SK-N-MC (cell line): ENCODE data around the gene DAB1.

ENCODE experiments used
- DNase-seq: peaks from one replicate; pipeline ENCODE4 v3.0.0-alpha.2; 2011; ENCODE audit warnings: low read depth, low spot score
- H3K27ac ChIP-seq: fragments of 200-600 bp; sonication (generic); 2 replicates; pipeline ENCODE4 v1.5.1; 2016; ENCODE audit warnings: mixed run types
- H3K36me3 ChIP-seq: fragments of 200-600 bp; sonication (generic); 2 replicates; pipeline ENCODE4 v1.6.1; 2017; ENCODE audit warnings: antibody characterized with exemption, low read length, mixed read lengths; ENCODE audit not compliant: insufficient read depth
- H3K4me3 ChIP-seq: fragments of 200-600 bp; sonication (generic); 2 replicates; pipeline ENCODE4 v1.5.1; 2016
- H3K9ac ChIP-seq: fragments of 200-600 bp; sonication (generic); 2 replicates; pipeline ENCODE4 v1.8.0; 2017; ENCODE audit warnings: mixed run types, mixed read lengths; ENCODE audit not compliant: insufficient read length
- H3K9me3 ChIP-seq: fragments of 200-600 bp; sonication (generic); 2 replicates; pipeline ENCODE4 v1.6.1; 2017; ENCODE audit warnings: low read depth, mild to moderate bottlenecking, antibody characterized with exemption, low read length, moderate library complexity, mixed read lengths
- EZH2 ChIP-seq: fragments of 200-600 bp; sonication (generic); IDR thresholded peaks from one replicate; pipeline ENCODE4 v1.6.1; 2017; ENCODE audit warnings: antibody characterized with exemption
- FOXP2 ChIP-seq: optimal IDR thresholded peaks from 2 replicates; pipeline ENCODE3; 2011; ENCODE audit warnings: mild to moderate bottlenecking, moderate library complexity; ENCODE audit not compliant: insufficient read depth; ENCODE audit errors: extremely low read length, control extremely low read depth
- POLR2AphosphoS5 ChIP-seq: IDR thresholded peaks from 2 replicates; pipeline ENCODE4 v1.6.1; 2012; ENCODE audit warnings: mild to moderate bottlenecking, low read depth, low read length, borderline replicate concordance

DAB1 gene

DNA sequence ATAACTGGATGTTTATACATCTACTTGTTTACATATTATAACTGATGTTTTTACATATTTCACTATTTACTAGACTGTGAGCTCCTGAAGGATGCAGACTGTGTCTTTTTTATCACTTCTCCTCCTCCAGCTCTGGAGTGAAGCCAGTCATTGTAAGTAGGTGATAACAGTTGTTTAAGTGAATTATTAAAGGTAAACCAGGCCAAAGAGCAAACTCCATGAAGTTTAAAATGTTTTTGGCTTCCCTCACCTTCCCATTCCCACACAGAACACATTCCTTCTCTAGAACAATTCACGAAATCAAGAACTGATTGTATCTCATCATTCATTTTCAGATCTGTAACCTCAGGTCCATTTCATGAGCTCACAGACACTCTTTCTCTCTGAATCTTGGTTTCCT, 98.3 kb downstream of the DAB1 start:
- DNase-seq, result no peak
- H3K4me3 ChIP-seq, result no peak overlapping the region
- H3K27ac ChIP-seq, result no peak overlapping the region
- H3K36me3 ChIP-seq, result no peaks in the 10 kb centered on the region
- no peak overlapping the region for H3K9ac ChIP-seq
- no peak for TF ChIP-seq FOXP2
- TF ChIP-seq POLR2AphosphoS5, result no peak
- no peak for TF ChIP-seq EZH2
- H3K9me3 ChIP-seq, result no peaks in the 10 kb centered on the region

GRCh38 chr1:57325117-57325516, 98.7 kb downstream of the DAB1 start:
- DNase-seq, result no peak
- no peak overlapping the region for H3K4me3 ChIP-seq
- no peaks in the 10 kb centered on the region for H3K36me3 ChIP-seq
- no peaks in the 10 kb centered on the region for H3K9me3 ChIP-seq
- no peak overlapping the region for H3K27ac ChIP-seq
- TF ChIP-seq EZH2 (no peak), POLR2AphosphoS5 (no peak), FOXP2 (no peak)
- H3K9ac ChIP-seq, result no peak overlapping the region

DNA sequence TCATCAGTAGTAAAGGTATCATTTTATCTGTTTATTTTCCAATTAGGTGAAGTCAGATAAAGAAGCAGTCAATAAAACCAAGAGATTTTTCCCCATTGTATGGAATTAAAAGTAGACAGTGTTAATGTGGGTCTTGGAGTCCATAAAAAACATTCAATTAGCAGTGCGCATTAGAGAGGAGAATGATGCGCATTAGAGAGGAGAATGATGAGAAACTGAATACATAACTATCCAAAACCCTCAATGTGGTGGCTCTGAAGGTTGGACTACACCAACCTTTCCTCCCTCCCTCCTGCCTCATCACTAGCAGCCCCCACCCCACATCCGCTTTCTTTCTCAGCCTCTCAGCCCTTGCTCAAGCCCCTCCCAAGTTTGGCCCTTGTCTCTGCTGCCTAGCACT, 99.5 kb downstream of the DAB1 start:
- TF ChIP-seq POLR2AphosphoS5, result no peak
- TF ChIP-seq FOXP2, result no peak
- TF ChIP-seq EZH2, result no peak
- no peaks in the 10 kb centered on the region for H3K36me3 ChIP-seq

DNA sequence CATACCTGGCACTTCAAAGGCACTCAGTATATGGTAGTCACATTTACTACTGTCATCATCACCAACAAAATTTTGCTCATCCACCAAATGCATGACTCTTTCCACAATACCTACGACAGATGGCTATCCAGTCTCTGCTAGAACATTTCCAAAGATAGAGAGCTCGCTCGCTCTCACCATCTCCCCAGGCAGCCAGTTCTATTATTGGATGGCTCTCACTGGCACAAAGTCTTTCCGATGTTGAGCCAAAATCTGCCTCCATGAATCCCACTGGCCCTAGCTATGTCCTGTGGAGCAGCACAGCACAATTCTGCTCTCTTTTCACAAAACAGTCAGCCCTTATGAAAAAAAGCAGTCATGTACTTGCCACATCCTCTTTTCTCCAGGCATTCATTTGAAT, 102.1 kb downstream of the DAB1 start:
- DNase-seq, result no peak
- H3K27ac ChIP-seq, result no peak overlapping the region
- H3K9me3 ChIP-seq, result no peaks in the 10 kb centered on the region
- no peaks in the 10 kb centered on the region for H3K36me3 ChIP-seq
- no peak overlapping the region for H3K4me3 ChIP-seq
- no peak overlapping the region for H3K9ac ChIP-seq
- TF ChIP-seq POLR2AphosphoS5, result no peak
- TF ChIP-seq FOXP2, result no peak
- TF ChIP-seq EZH2, result no peak

More for the DNA sequence above, 99.5 kb downstream of the DAB1 start:
- DNase-seq, result no peak
- Histone ChIP-seq H3K27ac (no peak overlapping the region), H3K9ac (no peak overlapping the region), H3K4me3 (no peak overlapping the region), H3K9me3 (no peaks in the 10 kb centered on the region)

DNA sequence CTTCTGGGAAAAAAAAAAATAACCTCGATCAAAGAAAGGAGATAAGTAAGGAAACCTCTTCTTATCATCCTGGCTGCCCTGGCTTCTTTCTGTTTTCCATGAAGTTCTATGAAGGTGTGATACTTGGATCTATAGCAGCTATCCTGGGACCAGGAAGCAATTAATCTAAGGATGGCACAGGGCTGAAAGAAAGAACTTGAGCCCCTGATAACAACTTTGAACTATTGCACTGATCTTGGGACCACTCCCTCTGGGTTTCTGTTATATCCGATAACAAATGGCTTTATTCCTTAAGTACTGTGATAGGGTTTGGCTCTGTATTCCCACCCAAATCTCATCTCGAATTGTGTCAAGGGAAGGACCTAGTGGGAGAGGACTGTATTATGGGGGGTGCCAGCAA, 104.1 kb downstream of the DAB1 start:
- no peak for DNase-seq
- Histone ChIP-seq H3K4me3 (no peak overlapping the region), H3K9me3 (no peaks in the 10 kb centered on the region), H3K9ac (no peak overlapping the region), H3K36me3 (no peaks in the 10 kb centered on the region), H3K27ac (no peak overlapping the region)
- TF ChIP-seq FOXP2 (no peak), EZH2 (no peak), POLR2AphosphoS5 (no peak)

DNA sequence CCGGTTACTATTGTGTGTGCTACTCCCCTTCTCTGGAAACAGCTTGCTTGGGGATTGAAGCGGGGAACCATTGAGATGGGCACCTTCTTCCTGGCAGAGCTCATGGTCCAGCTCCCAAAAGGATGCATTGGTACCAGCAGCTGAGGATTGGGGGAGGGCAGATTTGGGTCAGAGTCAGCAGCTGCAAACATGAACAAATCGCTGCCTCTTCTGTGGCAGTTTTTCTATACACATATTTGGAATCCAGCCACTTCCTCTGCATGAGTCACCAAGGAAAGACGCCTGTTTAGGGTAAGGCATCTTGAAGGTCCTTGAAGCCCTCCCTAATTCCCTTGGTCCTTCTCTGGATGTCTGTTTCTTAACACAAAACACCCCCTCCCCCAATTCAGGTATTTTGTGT, 104.7 kb downstream of the DAB1 start:
- no peak overlapping the region for H3K9ac ChIP-seq
- DNase-seq, result no peak

GRCh38 chr1:57316861-57317260, 107.0 kb downstream of the DAB1 start:
- no peak overlapping the region for H3K9ac ChIP-seq
- H3K4me3 ChIP-seq, result no peak overlapping the region
- DNase-seq, result no peak
- no peak for TF ChIP-seq FOXP2
- TF ChIP-seq POLR2AphosphoS5, result no peak
- TF ChIP-seq EZH2, result no peak
- H3K9me3 ChIP-seq, result no peaks in the 10 kb centered on the region
- no peaks in the 10 kb centered on the region for H3K36me3 ChIP-seq
- no peak overlapping the region for H3K27ac ChIP-seq

More for the DNA sequence above, 104.7 kb downstream of the DAB1 start:
- Histone ChIP-seq H3K4me3 (no peak overlapping the region), H3K9me3 (no peaks in the 10 kb centered on the region), H3K36me3 (no peaks in the 10 kb centered on the region), H3K27ac (no peak overlapping the region)
- TF ChIP-seq POLR2AphosphoS5 (no peak), FOXP2 (no peak)

DNA sequence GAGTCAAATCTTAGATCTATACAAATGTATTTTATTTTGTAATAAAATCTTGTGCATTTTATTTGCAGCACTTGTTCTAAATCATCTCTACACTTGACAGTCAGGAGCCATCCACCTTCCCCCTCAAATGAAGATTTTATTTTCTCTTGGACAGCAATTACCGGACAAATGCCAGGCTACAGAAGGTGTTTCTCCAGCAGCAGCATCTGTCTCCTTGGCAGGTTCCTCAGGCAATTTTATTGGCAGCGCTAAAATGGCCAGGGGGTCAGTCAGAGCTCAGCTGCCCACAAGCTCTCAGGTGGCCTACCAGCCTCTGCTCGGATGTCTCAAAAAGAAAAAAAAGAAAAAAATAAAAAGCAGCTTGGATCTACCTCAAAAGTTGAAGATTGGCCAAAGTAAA, 107.6 kb downstream of the DAB1 start:
- TF ChIP-seq POLR2AphosphoS5 (no peak), FOXP2 (no peak), EZH2 (no peak)
- DNase-seq, result no peak
- Histone ChIP-seq H3K27ac (no peak overlapping the region), H3K4me3 (no peak overlapping the region), H3K9ac (no peak overlapping the region), H3K36me3 (no peaks in the 10 kb centered on the region), H3K9me3 (no peaks in the 10 kb centered on the region)

DNA sequence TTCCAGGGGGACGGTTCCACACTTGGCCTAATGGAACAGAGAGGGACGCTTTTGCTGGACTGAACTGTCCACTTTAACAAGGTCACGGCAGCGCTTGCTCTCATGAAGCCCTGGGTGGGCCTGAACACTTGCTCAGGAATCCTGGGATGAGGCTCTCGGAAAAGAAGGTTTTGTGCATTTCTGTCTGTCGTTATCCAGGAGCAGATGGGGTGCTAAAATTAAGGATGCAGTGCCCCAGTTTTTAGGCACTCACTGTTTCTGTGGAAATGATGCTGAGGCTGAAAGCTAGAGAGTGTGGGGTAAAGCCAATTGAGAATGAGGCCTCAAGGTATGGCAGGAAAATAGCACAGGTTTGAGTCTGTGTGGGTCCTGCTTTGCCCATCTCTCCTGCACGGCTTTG, 111.0 kb downstream of the DAB1 start:
- Histone ChIP-seq H3K4me3 (no peak overlapping the region), H3K9ac (no peak overlapping the region), H3K9me3 (no peaks in the 10 kb centered on the region), H3K36me3 (no peaks in the 10 kb centered on the region), H3K27ac (no peak overlapping the region)
- TF ChIP-seq FOXP2 (no peak), EZH2 (no peak), POLR2AphosphoS5 (no peak)
- DNase-seq, result no peak
